Fibroblast of villous mesenchyme (primary cell): ENCODE results near the gene ASTL. TPM values are rescaled to one million over a fixed set of nuclear protein-coding genes. Genes with fewer than 3 reads are reported as not detected.

Experiments
- DNase-seq: peaks from one replicate; pipeline ENCODE4 v3.0.0-alpha.2; 2010; ENCODE audit warnings: low read depth
- H3K4me3 ChIP-seq: 2 replicates; pipeline ENCODE4 v1.5.1; 2011; ENCODE audit warnings: low read depth, mild to moderate bottlenecking, low read length
- CTCF ChIP-seq: IDR thresholded peaks from 2 replicates; pipeline ENCODE4 v1.5.1; 2012; ENCODE audit warnings: low read depth, mild to moderate bottlenecking, low read length; ENCODE audit not compliant: insufficient read depth
- total RNA-seq: library from RNA; depleted of rRNA; stranded (reverse); fragments of >200 nt; gene quantifications from 2 replicates; pipeline ENCODE4 v1.2.3, GENCODE V29; 2012

Gene ASTL
- total RNA-seq, 1 donor = not detected

GRCh38 chr2:96124406-96125265, 13.7 kb downstream of the ASTL start:
- TF ChIP-seq CTCF = no peak
- no peak overlapping the region for H3K4me3 ChIP-seq
- DNase-seq = no peak

GRCh38 chr2:96123936-96124335, 14.4 kb downstream of the ASTL start:
- no peak for TF ChIP-seq CTCF
- H3K4me3 ChIP-seq = no peak overlapping the region
- DNase-seq = no peak

GRCh38 chr2:96123290-96123689, 15.0 kb downstream of the ASTL start:
- no peak for TF ChIP-seq CTCF
- DNase-seq = no peak

DNA sequence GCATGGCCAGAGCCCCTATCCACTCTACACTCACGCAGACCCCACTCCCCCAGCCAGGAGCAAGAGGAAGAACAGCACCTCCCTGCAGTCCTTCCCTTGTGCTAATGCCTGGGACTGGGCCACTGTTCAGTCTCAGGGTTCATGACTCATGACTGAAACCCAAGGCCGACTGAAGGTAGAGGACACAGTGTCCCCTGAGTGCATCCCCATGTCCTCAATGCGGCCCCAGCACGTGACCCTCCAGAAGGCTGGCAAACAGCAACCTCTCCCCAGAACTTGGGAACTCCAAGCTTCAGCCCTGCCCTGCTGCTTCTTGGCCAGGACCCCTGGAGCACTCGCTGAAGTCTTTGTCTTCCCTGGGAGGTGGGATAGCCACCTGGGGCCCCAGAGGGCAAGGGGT, 15.9 kb downstream of the ASTL start:
- H3K4me3 ChIP-seq = no peak overlapping the region
- TF ChIP-seq CTCF = no peak
- DNase-seq = no peak

More at GRCh38 chr2:96123290-96123689, 15.0 kb downstream of the ASTL start:
- H3K4me3 ChIP-seq = no peak overlapping the region

GRCh38 chr2:96121414-96121813, 16.9 kb downstream of the ASTL start:
- TF ChIP-seq CTCF = no peak
- no peak for DNase-seq
- no peak overlapping the region for H3K4me3 ChIP-seq

DNA sequence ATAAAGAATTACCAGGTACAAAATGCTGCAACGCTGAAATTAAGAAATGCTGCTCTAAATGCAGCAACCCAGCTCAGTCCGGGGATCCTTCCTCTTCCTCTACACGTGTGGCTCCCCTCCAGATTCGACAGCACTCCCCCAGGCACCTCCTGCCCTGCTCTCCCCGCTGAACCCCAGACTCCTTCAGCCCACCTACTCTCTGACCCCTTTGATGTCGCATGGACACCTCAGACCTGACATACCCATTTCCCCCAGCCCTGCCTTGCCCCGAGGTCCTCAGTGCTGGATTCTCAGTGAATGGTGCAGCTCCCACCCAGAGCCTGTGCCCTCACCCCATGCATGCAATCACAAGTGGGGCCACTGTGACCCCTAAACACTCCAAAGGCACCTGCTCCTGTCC, 17.3 kb downstream of the ASTL start:
- no peak for TF ChIP-seq CTCF
- H3K4me3 ChIP-seq = no peak overlapping the region
- DNase-seq = no peak
